LoVo (cell line): Measurements from ENCODE around the gene S100A10.

Experiments used
- DNase-seq: peaks from one replicate; pipeline ENCODE4 v3.0.0-alpha.2; 2016; ENCODE audit warnings: low spot score

S100A10 gene

DNA sequence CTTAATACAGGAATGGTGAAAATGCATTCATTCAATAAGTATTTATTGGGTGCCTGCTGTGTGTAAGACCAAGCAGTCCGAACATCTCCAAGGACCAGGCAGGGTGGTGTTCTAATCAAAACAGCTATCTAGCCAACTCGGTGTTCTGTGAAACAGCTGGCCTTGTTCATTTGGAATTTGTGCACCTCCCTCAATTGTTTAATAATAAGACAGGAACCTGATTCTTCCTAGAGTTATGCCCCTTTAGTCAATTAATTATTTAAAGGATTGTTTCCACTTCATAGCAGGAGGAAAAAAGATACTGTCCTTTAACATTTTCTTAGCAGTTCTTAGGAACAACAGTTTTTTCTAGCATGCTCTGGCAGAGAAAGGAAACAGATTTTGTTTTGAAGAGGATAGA, 30.4 kb downstream of the S100A10 start:
- DNase-seq = no peak

DNA sequence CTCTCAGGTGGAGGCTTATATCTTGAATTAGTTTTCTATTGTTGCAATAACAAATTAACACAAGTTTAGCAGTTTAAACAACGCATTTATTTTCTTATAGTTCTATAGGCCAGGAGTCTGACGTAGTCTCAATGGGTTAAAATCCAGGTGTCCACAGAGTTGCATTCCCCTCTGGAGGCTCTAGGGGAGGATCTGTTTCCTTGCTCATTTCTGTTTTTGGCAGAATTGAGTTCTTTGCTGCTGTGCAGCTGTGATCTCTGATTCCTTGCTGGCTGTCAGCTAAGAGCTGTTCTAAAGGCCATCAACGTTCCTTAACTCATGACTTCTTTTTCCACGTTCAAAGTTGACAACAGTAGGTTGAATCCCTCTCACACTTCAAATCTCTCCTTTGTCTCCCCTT, 31.8 kb downstream of the S100A10 start:
- DNase-seq = no peak

DNA sequence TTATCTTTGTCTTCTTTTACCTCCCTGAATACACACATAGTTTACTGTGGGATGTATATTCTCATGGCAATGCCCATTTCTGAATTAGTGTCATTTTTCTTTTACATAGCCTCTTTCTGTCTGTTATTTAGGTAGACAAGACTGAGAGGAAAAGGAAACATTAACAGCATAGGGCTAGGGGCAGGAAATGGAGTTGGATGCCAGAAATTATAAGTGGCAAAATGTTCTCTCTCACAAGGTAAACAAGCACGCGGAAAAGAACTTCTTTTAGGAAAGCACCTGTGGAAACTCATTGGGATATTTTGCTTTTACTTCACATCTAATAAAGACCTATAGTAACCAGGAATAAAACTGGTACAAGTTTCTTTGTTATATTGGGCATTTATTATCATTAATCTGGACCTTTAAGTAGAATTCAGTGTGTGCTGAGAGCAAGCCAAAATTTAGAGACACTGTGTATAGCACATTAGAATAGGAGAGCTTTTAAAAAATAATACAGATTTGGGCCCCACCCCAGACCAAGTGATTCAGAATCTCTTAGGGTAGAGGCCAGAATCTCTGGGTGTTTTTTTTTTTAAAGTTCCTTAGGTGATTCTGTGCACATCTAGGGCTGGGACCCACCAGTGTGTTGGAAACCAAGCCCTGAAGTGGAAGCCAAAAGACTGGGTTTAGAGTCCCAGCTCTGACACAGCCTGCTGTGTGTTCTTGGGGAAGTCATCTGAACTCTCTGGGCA, 32.7 kb downstream of the S100A10 start:
- DNase-seq = no peak

DNA sequence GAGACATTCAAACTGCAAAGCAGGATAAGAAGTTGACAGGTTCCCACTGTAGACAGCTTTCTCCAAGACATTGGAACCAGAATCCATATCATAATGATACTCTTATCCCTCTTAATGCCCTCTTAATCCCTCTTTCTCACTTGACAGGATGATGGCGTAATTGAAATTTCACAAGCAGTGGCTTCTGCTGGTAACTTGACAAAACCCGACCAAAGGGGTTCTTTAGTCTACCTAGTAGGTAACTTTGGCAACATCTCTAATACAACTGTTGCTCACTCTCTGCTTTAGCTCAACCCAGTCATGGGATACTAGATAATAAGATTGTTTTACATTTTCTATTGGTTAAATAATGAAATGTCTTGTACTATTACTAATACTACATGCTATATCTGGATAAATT, 34.7 kb downstream of the S100A10 start:
- no peak for DNase-seq

DNA sequence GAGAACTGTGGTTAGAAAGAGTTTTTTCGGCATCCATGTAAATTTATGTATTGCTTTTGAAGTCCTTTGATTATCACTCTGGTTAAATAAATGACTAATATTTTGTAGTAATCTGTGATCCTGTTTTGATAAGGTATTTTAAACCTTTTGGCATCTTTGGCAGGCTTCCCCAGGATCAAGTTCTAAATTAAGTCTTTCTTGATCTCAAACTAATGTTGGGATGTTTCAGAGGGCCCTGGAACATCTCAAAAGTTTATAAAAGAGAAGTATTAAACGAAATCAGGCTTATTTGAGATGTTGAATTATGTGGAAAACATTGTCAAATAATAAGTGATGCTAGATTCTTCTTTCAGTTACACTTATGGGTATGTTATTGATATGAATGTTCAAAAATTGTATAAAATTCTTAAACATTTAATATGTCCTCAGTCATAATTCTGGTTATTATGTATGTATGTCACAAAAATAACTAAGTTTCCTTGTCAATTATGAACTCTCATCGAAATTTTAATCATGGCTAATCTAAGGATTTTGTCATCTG, 36.6 kb downstream of the S100A10 start:
- no peak for DNase-seq

DNA sequence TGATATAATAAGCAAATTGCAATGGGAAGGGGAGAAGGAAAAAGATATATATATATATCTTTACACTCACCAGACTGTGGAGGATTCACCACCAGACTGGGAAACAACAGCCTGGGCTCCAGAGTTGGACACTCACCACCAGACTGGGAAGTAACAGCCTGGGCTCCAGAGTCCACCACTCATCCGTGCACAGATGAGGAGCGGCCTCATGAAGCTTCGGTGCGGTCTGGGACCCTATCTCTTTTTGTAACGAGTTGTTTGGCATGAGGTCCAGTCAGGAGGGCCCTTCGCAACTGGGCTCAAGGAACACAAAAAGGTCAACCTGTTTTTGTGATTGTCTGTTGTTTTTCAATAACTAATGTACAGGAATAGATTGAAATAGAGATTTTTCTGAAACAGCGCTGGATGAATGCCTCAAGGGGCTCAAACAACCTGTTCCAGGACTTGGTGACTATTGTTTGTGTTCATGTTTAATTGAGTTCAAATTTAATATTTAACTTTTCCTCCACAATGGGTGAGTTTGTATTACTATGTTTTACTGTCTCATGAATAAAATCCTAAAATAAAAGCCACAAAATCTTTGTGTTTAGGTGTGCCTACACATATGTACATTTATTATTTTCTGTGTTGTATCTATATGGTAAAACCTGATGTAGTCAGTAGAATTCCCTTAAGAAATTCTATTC, 40.1 kb downstream of the S100A10 start:
- DNase-seq = no peak

DNA sequence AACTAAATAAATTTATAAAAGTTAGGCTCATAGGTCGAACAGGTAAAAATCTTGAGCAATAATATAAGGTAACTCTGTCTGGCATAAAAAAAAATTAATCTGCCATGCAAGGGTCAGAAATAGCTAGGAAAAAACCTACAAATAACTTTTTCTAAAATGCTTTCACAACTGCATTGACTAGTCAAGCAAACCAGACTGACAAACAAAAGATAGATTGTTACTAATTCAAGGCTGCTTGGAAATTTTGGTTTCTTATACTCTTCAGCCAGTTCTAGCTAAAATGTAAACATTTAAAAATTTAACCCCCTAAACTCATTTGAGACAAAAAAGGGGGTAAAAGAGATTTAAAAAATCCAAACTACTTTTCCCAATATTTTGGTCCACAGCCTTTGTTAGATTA, 40.8 kb downstream of the S100A10 start:
- DNase-seq = no peak

DNA sequence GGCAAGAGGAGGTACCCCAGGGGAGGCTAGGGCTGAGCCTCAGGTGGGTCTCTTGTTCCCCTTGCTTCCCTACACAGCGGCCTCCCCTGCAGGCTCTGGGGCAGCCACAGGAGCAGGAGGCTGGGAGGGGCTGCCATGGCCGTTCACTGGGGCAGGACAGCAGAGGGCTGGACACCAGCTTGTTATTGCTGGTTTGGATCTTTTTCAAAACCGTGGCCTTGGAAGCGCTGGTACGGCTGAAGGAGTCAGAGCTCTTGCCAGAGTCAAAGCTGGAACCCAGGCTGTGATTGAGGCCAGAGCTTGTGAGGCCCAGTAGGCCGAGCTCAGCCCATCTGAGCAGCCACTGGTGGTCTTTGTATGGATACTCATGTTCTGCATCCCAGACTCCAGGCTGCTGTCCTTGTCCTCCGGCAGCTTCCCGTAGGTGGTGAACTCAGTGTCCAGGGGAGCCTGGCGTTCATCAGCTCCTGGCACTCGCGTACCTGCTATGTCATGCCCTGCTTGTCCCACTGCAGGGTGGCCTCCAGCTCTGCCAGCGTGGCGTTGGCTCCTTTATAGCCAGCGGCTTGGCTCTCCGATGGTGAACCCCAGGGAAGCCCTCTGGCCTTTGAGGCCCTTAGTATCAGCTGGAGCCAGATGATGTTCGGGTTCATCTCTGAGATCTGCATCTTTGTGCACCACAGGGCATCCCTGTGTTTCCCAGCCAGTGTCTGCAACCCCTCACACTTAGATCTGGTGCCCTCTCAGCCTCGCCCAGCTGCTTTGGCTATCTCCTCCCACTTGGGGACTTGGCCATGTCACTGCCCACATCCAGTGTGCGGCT, 44.1 kb downstream of the S100A10 start:
- no peak for DNase-seq

DNA sequence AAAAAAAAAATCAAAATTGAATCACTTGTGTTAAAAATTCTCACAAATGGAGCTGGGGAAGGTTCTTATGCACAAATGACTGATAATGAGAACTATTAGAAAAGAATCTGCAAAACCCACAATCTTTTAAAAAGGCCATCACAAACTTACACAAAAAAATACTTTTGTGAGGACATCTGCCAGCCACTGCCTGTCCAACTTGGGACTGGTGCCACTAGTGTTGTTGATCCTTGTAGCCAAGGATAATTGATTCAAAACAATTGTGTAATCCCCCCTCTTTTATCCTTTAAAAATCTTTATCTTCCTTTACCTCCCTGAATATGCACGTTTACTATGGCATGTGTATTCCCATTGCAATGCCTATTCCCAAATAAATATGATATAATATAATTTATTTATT, 45.2 kb downstream of the S100A10 start:
- no peak for DNase-seq

DNA sequence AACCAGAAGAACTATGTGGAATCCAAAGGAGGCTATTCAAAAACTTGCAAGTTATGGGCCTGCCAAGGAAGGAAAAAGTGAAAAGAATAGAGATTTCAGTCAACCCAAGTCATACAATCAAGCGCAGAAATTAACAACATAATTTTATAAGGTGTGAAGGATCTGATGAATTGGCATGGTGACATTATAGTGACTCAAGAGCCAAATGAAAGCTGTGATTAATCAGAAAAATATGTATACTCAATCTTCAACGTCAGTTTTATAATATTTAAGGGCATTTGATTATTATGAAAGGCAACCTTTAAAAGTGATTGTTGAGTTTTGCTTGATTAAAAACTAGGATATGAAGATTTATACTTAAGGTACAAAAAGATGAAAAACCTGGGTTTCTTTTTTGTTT, 46.5 kb downstream of the S100A10 start:
- DNase-seq = peak; percentile 47

DNA sequence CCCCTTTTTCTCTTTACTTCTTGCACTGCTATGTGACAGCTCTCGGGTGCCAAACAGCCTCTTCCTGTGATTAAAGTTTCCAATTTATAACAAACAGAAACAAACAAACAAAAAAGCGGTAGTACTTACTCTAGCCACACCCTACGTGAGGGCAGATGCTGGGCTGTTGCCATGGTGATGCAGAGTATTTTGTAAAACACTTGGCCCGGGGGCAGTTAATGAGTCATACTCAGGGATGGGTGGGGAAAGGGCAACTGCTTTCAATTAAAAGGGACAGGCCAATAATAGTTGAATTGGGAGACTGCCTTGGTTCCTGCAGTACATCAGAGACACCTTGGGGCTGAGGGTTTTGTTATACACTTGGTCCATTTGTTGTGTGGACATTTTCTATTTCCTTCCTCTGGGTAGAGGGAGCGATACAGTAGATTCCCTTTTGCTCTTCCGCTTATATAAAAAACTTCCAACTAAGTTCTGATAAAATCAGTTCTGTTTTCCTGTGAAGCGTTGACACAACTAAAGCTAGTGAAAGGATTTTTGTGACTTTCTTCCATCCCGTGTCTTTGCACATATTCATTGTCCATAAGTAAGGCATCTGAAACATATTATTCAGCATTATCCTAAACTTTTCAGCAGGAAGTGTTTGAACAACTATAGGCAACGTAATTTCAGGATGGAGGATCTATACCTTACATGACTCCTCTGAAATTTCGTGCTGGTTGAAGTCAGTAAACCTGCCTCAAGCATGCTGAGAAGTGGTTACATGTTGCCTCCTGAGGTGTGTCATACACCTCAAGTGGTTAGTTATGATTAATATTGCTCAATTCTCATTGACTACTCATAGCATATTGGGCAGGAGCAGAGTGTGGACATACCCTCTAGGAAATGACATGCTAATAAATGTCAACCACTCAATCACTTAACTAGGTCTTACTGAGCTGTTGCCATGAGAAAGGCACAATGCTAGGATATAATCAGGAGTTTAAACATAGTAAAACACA, 47.6 kb downstream of the S100A10 start:
- peak; percentile 92 for DNase-seq

DNA sequence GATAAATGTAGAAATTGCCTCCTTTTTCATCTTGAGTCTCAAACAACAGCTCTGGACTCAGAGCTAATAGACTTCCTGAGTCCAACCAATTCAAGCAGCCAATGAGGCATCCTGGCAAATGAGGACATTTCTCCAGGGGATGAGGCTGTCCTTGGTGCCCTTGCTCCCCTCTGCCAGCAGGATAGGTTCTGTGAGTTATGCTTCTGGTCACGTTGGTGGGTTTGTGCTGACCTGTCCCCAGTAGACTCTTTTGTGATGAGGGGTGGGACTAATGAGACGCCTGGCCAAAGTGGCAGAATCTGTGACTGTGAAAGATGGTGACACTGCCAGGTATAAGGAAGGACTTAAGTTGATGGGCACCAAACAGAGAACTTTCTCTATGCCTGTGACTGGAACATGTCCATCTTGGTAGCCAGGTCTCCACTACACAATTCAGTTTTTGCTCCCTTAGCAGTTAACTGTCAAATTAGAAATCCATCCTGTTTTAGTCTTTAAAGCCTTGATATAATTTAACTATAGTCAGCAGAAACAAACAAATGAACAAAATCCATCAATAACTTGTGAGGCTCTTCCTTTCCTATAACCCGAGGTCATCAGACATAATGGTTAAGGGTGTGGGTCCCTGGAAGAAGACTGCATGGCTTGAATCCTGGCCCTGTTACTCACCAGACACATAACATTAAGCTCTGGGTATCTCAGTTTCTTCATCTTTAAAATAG, 48.6 kb downstream of the S100A10 start:
- DNase-seq = no peak

DNA sequence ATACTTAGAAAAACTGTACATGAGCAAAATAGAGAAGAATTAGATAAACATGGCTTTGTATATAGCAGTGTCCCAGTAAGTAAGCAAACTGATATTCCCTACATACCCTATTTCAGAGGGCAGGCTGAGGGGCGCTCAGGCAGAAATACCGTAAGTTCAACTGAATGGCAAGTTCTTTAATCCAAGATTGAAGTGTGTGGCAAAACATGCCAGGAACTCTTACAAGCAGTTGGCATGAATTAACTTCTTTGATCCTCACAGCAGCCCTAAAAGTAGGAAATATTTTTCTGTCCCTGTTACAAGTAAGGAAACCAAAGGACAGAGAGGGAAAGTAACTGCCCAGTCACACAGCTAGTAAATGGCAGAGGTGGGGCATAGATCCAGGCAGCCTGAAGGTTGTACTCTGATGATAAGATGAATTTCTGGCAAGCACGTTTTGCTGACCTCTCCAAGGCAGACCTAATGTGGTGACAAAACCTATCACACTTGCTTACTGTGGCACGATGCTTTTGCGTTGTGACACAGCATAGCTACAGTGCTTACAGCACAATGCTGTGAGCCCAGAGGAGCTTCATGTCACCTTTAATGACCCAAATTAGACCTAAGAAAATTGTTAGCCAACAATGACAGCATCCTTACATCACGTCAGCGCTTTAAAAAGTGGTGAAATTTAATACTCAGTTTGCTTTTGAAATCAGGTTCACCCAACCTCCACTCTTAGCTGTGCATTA, 49.4 kb downstream of the S100A10 start:
- DNase-seq = no peak

DNA sequence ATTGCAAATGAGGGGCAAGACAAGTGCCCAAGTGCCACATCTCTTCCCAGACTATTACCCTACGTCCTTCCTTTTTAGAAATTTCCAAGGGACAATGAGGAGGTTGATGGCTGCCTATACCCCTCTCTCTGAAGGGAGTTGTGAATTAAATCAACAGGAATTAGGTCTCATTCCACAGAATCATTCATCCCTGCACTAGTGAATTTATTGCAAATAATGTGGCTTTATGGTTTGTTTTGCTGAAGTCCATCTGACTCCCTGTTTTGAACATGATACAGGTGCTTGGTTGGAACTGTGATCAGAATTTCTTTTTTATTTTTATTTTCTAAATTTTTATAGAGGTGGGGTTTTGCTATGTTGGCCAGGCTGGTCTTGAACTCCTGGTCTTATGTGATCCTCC, 50.1 kb downstream of the S100A10 start:
- no peak for DNase-seq

DNA sequence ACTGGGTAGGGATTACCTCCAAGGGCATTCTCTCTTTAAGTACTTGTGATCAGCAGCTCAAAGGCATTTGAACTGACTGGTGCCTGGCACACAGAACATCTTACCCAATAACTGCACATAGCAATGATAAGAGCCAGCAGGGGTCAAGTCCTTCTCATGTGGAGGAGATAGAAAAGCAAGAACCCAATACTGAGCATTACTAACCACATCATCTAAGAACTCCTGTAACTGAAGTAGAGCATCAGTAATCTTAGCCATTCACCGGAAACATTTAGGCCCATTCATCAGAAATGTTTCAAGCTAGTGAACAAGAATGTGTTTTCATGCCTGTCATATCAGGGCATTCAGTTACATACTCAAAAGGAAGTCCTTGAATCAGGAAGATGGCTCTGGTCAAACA, 50.8 kb downstream of the S100A10 start:
- no peak for DNase-seq

DNA sequence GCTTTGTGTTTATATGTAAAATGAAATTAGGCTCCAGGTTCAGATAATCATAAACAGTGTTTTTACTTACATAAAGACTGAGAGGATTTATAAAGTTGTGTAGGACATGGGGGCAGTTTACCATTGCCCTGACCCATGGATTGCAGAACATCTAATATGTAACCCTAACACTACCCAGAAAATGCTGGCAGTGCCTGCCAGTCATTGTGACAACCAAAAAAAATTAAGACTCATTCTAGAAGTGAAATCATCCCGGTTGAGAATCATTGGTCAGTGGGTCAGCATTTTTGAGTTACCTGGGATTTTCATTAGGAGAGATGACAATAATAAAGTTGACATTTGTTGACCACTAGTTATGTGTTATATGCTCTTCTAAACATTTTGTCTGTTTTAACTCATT, 53.1 kb downstream of the S100A10 start:
- DNase-seq = no peak

DNA sequence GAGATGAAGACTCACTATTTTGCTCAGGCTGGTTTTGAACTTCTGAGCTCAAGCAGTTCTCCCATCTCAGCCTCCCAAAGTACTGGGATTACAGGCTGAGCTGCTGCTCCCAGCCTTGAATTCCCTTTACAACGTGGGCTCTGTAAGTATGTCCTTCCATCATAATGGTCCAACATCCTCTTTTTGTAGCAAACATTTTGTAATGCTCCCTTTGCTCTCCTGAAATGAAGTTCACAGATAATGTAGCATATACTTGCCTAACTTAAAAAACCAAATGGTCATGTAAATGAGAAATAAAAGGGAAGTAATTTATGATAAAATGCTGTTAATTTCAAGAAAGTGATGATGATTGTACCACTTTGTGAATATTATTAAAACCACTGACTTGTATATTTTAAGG, 53.9 kb downstream of the S100A10 start:
- DNase-seq = no peak

DNA sequence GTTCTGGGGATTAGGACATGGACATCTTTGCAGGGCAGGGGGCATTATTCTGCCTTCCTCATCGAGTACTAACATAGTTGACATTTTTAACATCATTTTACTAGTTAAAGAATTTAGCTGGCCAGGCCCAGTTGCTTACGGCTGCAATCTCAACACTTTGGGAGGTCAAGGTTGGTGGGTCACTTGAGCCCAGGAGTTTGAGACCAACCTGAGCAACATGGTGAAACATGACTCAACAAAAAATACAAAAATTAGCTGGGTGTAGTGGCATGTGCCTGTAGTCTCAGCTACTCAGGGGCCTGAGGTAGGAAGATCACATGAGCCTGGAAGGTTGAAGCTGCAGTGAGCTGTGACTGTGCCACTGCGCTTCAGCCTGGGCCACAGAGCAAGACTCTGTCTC, 54.5 kb downstream of the S100A10 start:
- no peak for DNase-seq

DNA sequence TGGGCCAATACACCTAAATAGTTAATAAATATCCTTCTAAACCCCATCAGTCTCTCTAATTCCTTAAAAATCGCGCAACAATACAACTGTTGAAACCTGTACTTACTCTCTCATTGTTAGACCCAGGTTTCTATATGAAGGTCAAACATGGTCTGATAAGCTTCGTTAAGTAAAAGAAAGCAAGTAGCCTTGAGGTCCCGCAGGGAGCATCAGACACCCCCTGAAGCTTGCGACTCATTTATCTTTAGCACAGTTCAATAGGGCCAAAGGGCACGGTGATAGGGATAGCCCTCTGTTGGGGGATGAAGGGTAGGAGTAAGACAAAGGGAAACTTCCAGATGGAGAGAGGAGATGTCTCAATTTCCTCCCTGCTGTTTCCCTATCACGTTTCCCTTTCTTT, 57.0 kb downstream of the S100A10 start:
- DNase-seq = peak; percentile 35
